Esophagus squamous epithelium (tissue), 4 donors: Measurements from ENCODE around the gene CUBN.

Experiments used
- POLR2A ChIP-seq, 4 donors: fragments of 450-650 bp; IDR thresholded peaks; one replicate each; pipeline ENCODE4 v1.6.1; 2017; ENCODE audit warnings: antibody characterized with exemption in 4 of 4, mild to moderate bottlenecking in 4 of 4, moderate library complexity in 3 of 4
- TF ChIP-seq, protein P1 (sequence below), 6 experiments: fragments of 450-650 bp in 4 of 6; fragments of 200-600 bp in 2 of 6; sonication (generic) in 2 of 6; IDR thresholded peaks; one replicate each; pipeline ENCODE4 v1.5.1; 2016 to 2019; ENCODE audit warnings: antibody characterized with exemption in 6 of 6, mild to moderate bottlenecking in 4 of 6, moderate library complexity in 4 of 6

DNA sequence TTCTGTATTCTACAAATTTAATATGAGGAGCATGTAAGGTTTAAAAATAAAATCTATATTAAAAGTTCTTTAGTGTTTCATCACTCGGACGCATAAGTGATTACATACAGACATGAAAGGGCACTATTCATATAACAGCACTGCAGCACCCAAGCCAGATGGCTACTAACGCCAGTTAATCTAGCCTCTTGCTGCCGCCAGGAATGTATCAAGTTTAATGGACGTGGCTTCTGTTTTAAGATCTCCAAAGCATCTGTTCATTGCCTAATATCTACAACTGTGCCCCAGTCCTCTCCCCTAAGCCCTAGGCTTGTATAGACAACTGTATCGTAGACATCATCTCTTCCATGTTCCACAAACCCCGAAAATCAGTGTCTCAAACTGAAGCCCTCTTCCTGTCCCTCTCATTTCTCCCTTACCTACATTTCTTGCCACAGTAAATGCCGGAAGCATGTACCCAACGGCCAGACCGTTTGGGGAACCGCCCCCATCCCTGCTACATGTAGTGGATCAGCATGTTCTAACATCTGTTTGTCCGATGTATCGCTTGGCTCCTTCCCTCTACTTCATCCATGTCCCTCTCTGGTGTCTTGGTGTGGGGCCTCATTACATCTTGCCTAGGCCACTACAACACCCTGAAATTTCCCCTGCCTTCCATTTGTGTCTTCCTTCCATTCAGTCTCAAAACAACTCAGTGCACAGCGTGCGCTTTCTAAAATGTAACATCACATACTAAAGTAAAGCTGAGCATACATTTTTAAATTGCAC is 164.9 kb downstream of the CUBN start:
- no peak for TF ChIP-seq POLR2A (IDR thresholded peaks at IDR 0.05)
- TF ChIP-seq, protein P1, sequence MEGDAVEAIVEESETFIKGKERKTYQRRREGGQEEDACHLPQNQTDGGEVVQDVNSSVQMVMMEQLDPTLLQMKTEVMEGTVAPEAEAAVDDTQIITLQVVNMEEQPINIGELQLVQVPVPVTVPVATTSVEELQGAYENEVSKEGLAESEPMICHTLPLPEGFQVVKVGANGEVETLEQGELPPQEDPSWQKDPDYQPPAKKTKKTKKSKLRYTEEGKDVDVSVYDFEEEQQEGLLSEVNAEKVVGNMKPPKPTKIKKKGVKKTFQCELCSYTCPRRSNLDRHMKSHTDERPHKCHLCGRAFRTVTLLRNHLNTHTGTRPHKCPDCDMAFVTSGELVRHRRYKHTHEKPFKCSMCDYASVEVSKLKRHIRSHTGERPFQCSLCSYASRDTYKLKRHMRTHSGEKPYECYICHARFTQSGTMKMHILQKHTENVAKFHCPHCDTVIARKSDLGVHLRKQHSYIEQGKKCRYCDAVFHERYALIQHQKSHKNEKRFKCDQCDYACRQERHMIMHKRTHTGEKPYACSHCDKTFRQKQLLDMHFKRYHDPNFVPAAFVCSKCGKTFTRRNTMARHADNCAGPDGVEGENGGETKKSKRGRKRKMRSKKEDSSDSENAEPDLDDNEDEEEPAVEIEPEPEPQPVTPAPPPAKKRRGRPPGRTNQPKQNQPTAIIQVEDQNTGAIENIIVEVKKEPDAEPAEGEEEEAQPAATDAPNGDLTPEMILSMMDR (IDR thresholded peaks at IDR 0.05), result no peak
